ENCODE data around the gene ROR2. TPM values are rescaled to one million over a fixed set of nuclear protein-coding genes. Genes with fewer than 3 reads are reported as not detected.

ROR2 gene
- total RNA-seq, 1 experiment from 2014 or later = not detected

- intact Hi-C loops (cut with micrococcal nuclease) = no loop called here
- Histone ChIP-seq H3K36me3 (ENCODE audit: low read depth, low read length) (no peaks in the 10 kb centered on the region), H3K4me3 (ENCODE audit: low read length) (no peak overlapping the region), H3K27ac (ENCODE audit: low read length) (no peak overlapping the region), H3K27me3 (ENCODE audit: low read length) (peaks cover 7% of the 10 kb centered on the region; the same call in 1 of the 2 replicates), H2AFZ (ENCODE audit: low read length) (no peak overlapping the region), H3K4me2 (ENCODE audit: low read length) (no peak overlapping the region), H3F3A (ENCODE audit: low read length, unreplicated experiment) (no peaks in the 10 kb centered on the region), H3K4me1 (ENCODE audit: insufficient read depth, low read length) (no peaks in the 10 kb centered on the region), H3K9ac (ENCODE audit: low read length) (no peak overlapping the region), H4K20me1 (ENCODE audit: low read length) (no peaks in the 10 kb centered on the region), H3K9me2 (replicated peaks; ENCODE audit: low read length) (no peaks in the 10 kb centered on the region), H3K9me3 (ENCODE audit: low read length) (no peaks in the 10 kb centered on the region), H3K79me2 (ENCODE audit: low read length) (no peaks in the 10 kb centered on the region)
- ATAC-seq = no peak
- ChIA-PET CTCF (no interaction called here), POLR2A (ENCODE audit: unreplicated experiment) (no interaction called here)
- no peak for DNase-seq
- TF ChIP-seq CTCF (conservative IDR thresholded peaks at IDR 0.05; ENCODE audit: low read depth, low read length) (no peak), EZH2 (IDR thresholded peaks at IDR 0.05; ENCODE audit: low read length, unreplicated experiment) (no peak), EZH2phosphoT487 (IDR thresholded peaks at IDR 0.05; ENCODE audit: borderline replicate concordance, low read length) (no peak)
- no TSS peak for BruUV-seq (replicated peaks)
Observed at GRCh38 chr9:91908746-91909145, 41.3 kb downstream of the ROR2 start.

GRCh38 chr9:91908293-91908623, 41.8 kb downstream of the ROR2 start:
- Histone ChIP-seq H3K4me2 (ENCODE audit: low read length) (no peak overlapping the region), H4K20me1 (ENCODE audit: low read length) (no peaks in the 10 kb centered on the region), H3K9ac (ENCODE audit: low read length) (no peak overlapping the region), H2AFZ (ENCODE audit: low read length) (no peak overlapping the region), H3K4me1 (ENCODE audit: insufficient read depth, low read length) (no peaks in the 10 kb centered on the region), H3K36me3 (ENCODE audit: low read depth, low read length) (no peaks in the 10 kb centered on the region), H3F3A (ENCODE audit: low read length, unreplicated experiment) (no peaks in the 10 kb centered on the region), H3K27ac (ENCODE audit: low read length) (no peak overlapping the region), H3K79me2 (ENCODE audit: low read length) (no peaks in the 10 kb centered on the region), H3K4me3 (ENCODE audit: low read length) (no peak overlapping the region), H3K9me3 (ENCODE audit: low read length) (no peaks in the 10 kb centered on the region), H3K27me3 (ENCODE audit: low read length) (peaks cover 2% of the 10 kb centered on the region; the same call in 1 of the 2 replicates), H3K9me2 (replicated peaks; ENCODE audit: low read length) (no peaks in the 10 kb centered on the region)
- DNase-seq (no peak), ATAC-seq (no peak)
- BruUV-seq (replicated peaks) = no TSS peak
- CTCF ChIA-PET = no interaction called here
- TF ChIP-seq CTCF (conservative IDR thresholded peaks at IDR 0.05; ENCODE audit: low read depth, low read length) (no peak), EZH2 (IDR thresholded peaks at IDR 0.05; ENCODE audit: low read length, unreplicated experiment) (no peak), EZH2phosphoT487 (IDR thresholded peaks at IDR 0.05; ENCODE audit: borderline replicate concordance, low read length) (no peak)
- POLR2A ChIA-PET (ENCODE audit: unreplicated experiment) = no interaction called here
- intact Hi-C loops (cut with micrococcal nuclease) = no loop called here

- no peaks in the 10 kb centered on the region for H3K4me1 ChIP-seq (ENCODE audit: insufficient read depth, low read length)
- H3K79me2 ChIP-seq (ENCODE audit: low read length) = no peaks in the 10 kb centered on the region
- H3F3A ChIP-seq (ENCODE audit: low read length, unreplicated experiment) = no peaks in the 10 kb centered on the region
- H3K4me2 ChIP-seq (ENCODE audit: low read length) = no peak overlapping the region
- CTCF ChIA-PET = interaction anchor here (0.5 kb wide), 1 partner anchor 494 kb away, joined by 3 read pairs; no protein-coding TSS in a partner anchor
- H2AFZ ChIP-seq (ENCODE audit: low read length) = no peak overlapping the region
- ATAC-seq (no peak), DNase-seq (no peak)
- no peaks in the 10 kb centered on the region for H3K27me3 ChIP-seq (ENCODE audit: low read length)
- TF ChIP-seq CTCF (conservative IDR thresholded peaks at IDR 0.05; ENCODE audit: low read depth, low read length) (no peak), EZH2 (IDR thresholded peaks at IDR 0.05; ENCODE audit: low read length, unreplicated experiment) (no peak), EZH2phosphoT487 (IDR thresholded peaks at IDR 0.05; ENCODE audit: borderline replicate concordance, low read length) (no peak)
- no peaks in the 10 kb centered on the region for H3K9me2 ChIP-seq (replicated peaks; ENCODE audit: low read length)
- POLR2A ChIA-PET (ENCODE audit: unreplicated experiment) = no interaction called here
- no peak overlapping the region for H3K4me3 ChIP-seq (ENCODE audit: low read length)
- no peaks in the 10 kb centered on the region for H3K9me3 ChIP-seq (ENCODE audit: low read length)
- H3K36me3 ChIP-seq (ENCODE audit: low read depth, low read length) = no peaks in the 10 kb centered on the region
- no TSS peak for BruUV-seq (replicated peaks)
- no peak overlapping the region for H3K9ac ChIP-seq (ENCODE audit: low read length)
- H3K27ac ChIP-seq (ENCODE audit: low read length) = no peak overlapping the region
- no peaks in the 10 kb centered on the region for H4K20me1 ChIP-seq (ENCODE audit: low read length)
- intact Hi-C loops (cut with micrococcal nuclease) = no loop called here
Observed at GRCh38 chr9:91907484-91908292, 42.3 kb downstream of the ROR2 start.

All from PC-3 (cell line).